IgD-negative memory B cell (primary cell): ENCODE results near the gene CXCR3. TPM values are rescaled to one million over a fixed set of nuclear protein-coding genes. Genes with fewer than 3 reads are reported as not detected.
"Not testable (repeated sequence)": the region's sequence is repeated elsewhere in the genome, so short reads cannot be mapped to it uniquely, and the experiment has no call there.

Source experiments
- H3K27ac Mint-ChIP-seq, 3 donors: one replicate each; pipeline ENCODE4 v1.8.0; 2020 to 2022; ENCODE audit warnings: mild to moderate bottlenecking in 3 of 3, mixed read lengths in 3 of 3, moderate library complexity in 1 of 3
- H3K27me3 Mint-ChIP-seq: one replicate; pipeline ENCODE4 v1.8.0; 2021; ENCODE audit warnings: mixed read lengths
- H3K36me3 Mint-ChIP-seq: one replicate; pipeline ENCODE4 v1.8.0; 2020; ENCODE audit warnings: mild to moderate bottlenecking, mixed read lengths
- H3K4me1 Mint-ChIP-seq, 3 donors: one replicate each; pipeline ENCODE4 v1.8.0; 2020 to 2022; ENCODE audit warnings: mixed read lengths in 3 of 3, mild to moderate bottlenecking in 1 of 3
- H3K4me3 Mint-ChIP-seq, 4 donors: one replicate each; pipeline ENCODE4 v1.8.0; 2020 to 2022; ENCODE audit warnings: mild to moderate bottlenecking in 4 of 4, mixed read lengths in 4 of 4, moderate library complexity in 3 of 4
- H3K9me3 Mint-ChIP-seq, 3 donors: one replicate each; pipeline ENCODE4 v1.8.0; 2020 to 2021; ENCODE audit warnings: mixed read lengths in 3 of 3, mild to moderate bottlenecking in 1 of 3
- polyA plus RNA-seq: library from polyadenylated mRNA; unstranded; fragments of 300-500 nt; fragmentation: Illumina TruSeq; gene quantifications from one replicate; pipeline ENCODE4 v1.2.3, GENCODE V29; 2021

Gene CXCR3
- polyA plus RNA-seq, 1 donor from 2014 or later: 73.8 TPM

- H3K36me3 Mint-ChIP-seq: not testable (repeated sequence)
Observed at GRCh38 chrX:71571390-71571789, 46.9 kb downstream of the CXCR3 start.

More at GRCh38 chrX:71571390-71571789, 46.9 kb downstream of the CXCR3 start:
- not testable (repeated sequence) for H3K9me3 Mint-ChIP-seq, H3K27ac Mint-ChIP-seq, H3K4me1 Mint-ChIP-seq, H3K4me3 Mint-ChIP-seq, H3K27me3 Mint-ChIP-seq

Other genes starting within 250 kb of the CXCR3 start
- gene OGT, start 85.4 kb downstream of the CXCR3 start, polyA plus RNA-seq: 34.1 TPM
- gene GCNA, start 40.1 kb downstream of the CXCR3 start, polyA plus RNA-seq: 0.38 TPM
- gene CXorf49, start 99.8 kb upstream of the CXCR3 start, polyA plus RNA-seq: not detected
- not detected for gene CXorf49B, start 144.8 kb upstream of the CXCR3 start, polyA plus RNA-seq